SK-N-SH (cell line): ENCODE measurements around the gene COX7A2. TPM values are rescaled to one million over a fixed set of nuclear protein-coding genes. Genes with fewer than 3 reads are reported as not detected.

Experiments used
- CTCF ChIA-PET: fragments of 300-600, 350-600 bp; formaldehyde crosslinking; extraction: SDS; loops from one replicate; lab custom pipeline; 2021; lab: Yijun Ruan, JAX
- POLR2A ChIA-PET: fragments of 350-600 bp; sonication (Branson Sonifier 250); formaldehyde crosslinking; extraction: SDS; loops from one replicate; lab custom pipeline; 2020; ENCODE audit warnings: antibody characterized with exemption, inconsistent platforms; lab: Yijun Ruan, JAX
- DNase-seq: peaks from one replicate; pipeline ENCODE4 v3.0.0; 2012
- H2AFZ ChIP-seq: fragments of 200-600 bp; sonication (generic); 2 replicates; pipeline ENCODE4 v1.8.1; 2016; ENCODE audit warnings: antibody characterized with exemption, mild to moderate bottlenecking, low read depth
- H3F3A ChIP-seq: fragments of 200-600 bp; sonication (generic); replicated peaks from 2 replicates; pipeline ENCODE3; 2016; ENCODE audit warnings: antibody characterized with exemption, mild to moderate bottlenecking; ENCODE audit not compliant: insufficient read depth
- H3K27ac ChIP-seq, 2 experiments: fragments of 200-500 bp in 1 of 2; fragments of 200-600 bp in 1 of 2; sonication (Bioruptor generic) in 1 of 2; sonication (generic), shearing (Covaris generic) in 1 of 2; 2 replicates each; pipeline versions ENCODE4 v1.5.1 to v1.6.1; 2014 to 2016; ENCODE audit warnings: low read depth in 2 of 2, inconsistent platforms in 1 of 2, low read length in 1 of 2, mild to moderate bottlenecking in 1 of 2, mixed read lengths in 1 of 2
- H3K27me3 ChIP-seq: fragments of 200-600 bp; sonication (generic), shearing (Covaris generic); 2 replicates; pipeline ENCODE4 v1.6.1; 2016; ENCODE audit warnings: mixed run types; ENCODE audit not compliant: insufficient read depth
- H3K36me3 ChIP-seq, 2 experiments: fragments of 200-500 bp in 1 of 2; fragments of 200-600 bp in 1 of 2; sonication (Bioruptor generic) in 1 of 2; sonication (generic) in 1 of 2; replicated peaks in 1 of 2; 2 replicates each; pipeline versions ENCODE3 to v1.5.1; 2014 to 2016; ENCODE audit warnings: low read length in 1 of 2, mild to moderate bottlenecking in 1 of 2; ENCODE audit not compliant: insufficient read depth in 2 of 2, control insufficient read depth in 1 of 2
- H3K4me1 ChIP-seq, 2 experiments: fragments of 200-500 bp in 1 of 2; fragments of 200-600 bp in 1 of 2; sonication (Bioruptor generic) in 1 of 2; sonication (generic), shearing (Covaris generic) in 1 of 2; 2 replicates each; pipeline versions ENCODE4 v1.5.1 to v1.6.1; 2014 to 2016; ENCODE audit warnings: low read depth in 1 of 2, low read length in 1 of 2, mixed run types in 1 of 2; ENCODE audit not compliant: insufficient read depth in 2 of 2, control insufficient read depth in 1 of 2
- H3K4me2 ChIP-seq: fragments of 200-600 bp; sonication (generic), shearing (Covaris generic); 2 replicates; pipeline ENCODE4 v1.6.1; 2017; ENCODE audit warnings: mixed run types
- H3K4me3 ChIP-seq, 2 experiments: fragments of 200-500 bp in 1 of 2; fragments of 200-600 bp in 1 of 2; sonication (Bioruptor generic) in 1 of 2; sonication (generic), shearing (Covaris generic) in 1 of 2; 2 replicates each; pipeline versions ENCODE4 v1.5.1 to v1.8.1; 2014 to 2016; ENCODE audit warnings: low read depth in 2 of 2, inconsistent platforms in 1 of 2, low read length in 1 of 2, mild to moderate bottlenecking in 1 of 2, mixed read lengths in 1 of 2, moderate library complexity in 1 of 2
- H3K79me2 ChIP-seq: fragments of 200-600 bp; sonication (generic); 2 replicates; pipeline ENCODE4 v1.8.1; 2017; ENCODE audit warnings: mild to moderate bottlenecking; ENCODE audit not compliant: insufficient read depth
- H3K9ac ChIP-seq: fragments of 200-600 bp; sonication (generic); 2 replicates; pipeline ENCODE4 v1.6.1; 2017; ENCODE audit warnings: mixed run types
- H3K9me2 ChIP-seq: fragments of 200-600 bp; sonication (generic); 2 replicates; pipeline ENCODE4 v1.6.1; 2017; ENCODE audit warnings: mixed run types
- H3K9me3 ChIP-seq: fragments of 200-600 bp; sonication (generic); 2 replicates; pipeline ENCODE4 v1.6.1; 2017; ENCODE audit warnings: mixed run types, mild to moderate bottlenecking, moderate library complexity
- H4K20me1 ChIP-seq: fragments of 200-600 bp; sonication (generic); 2 replicates; pipeline ENCODE4 v1.6.1; 2017; ENCODE audit warnings: mild to moderate bottlenecking, mixed run types; ENCODE audit not compliant: insufficient read depth
- ELF1 ChIP-seq: IDR thresholded peaks from 2 replicates; pipeline ENCODE4 v1.4.0; 2012
- EP300 ChIP-seq, 2 experiments: IDR thresholded peaks; 2 replicates each; pipeline versions ENCODE4 v1.4.0 to v1.6.1; 2012; ENCODE audit warnings: borderline replicate concordance in 1 of 2, low read depth in 1 of 2, low read length in 1 of 2
- FOSL2 ChIP-seq: IDR thresholded peaks from 2 replicates; pipeline ENCODE4 v1.4.0; 2012; ENCODE audit warnings: low read depth, mild to moderate bottlenecking, moderate library complexity, borderline replicate concordance
- FOXJ3 ChIP-seq: sonication (generic); formaldehyde crosslinking; IDR thresholded peaks from 2 replicates; pipeline ENCODE4 v1.5.1; 2020; ENCODE audit warnings: mild to moderate bottlenecking, missing genetic modification reagents
- GABPA ChIP-seq: IDR thresholded peaks from 2 replicates; pipeline ENCODE4 v1.4.0; 2012; ENCODE audit warnings: low read depth, mild to moderate bottlenecking
- JUND ChIP-seq: IDR thresholded peaks from 2 replicates; pipeline ENCODE4 v1.4.0; 2012
- SIN3A ChIP-seq: IDR thresholded peaks from 2 replicates; pipeline ENCODE4 v1.6.1; 2012; ENCODE audit warnings: low read depth, mild to moderate bottlenecking, low read length, moderate library complexity, borderline replicate concordance
- SMC3 ChIP-seq: IDR thresholded peaks from 2 replicates; pipeline ENCODE4 v1.6.1; 2012; ENCODE audit warnings: low read depth, low read length, improper control_type of control experiment
- TEAD4 ChIP-seq: IDR thresholded peaks from 2 replicates; pipeline ENCODE4 v1.4.0; 2012; ENCODE audit warnings: mild to moderate bottlenecking, borderline replicate concordance; ENCODE audit not compliant: insufficient read depth
- polyA plus RNA-seq, 3 experiments: library from polyadenylated mRNA; depleted of rRNA; stranded (reverse); fragments of >200 nt; gene quantifications; 2 replicates each; pipeline ENCODE4 v1.2.3, GENCODE V29; 2012
- TF ChIP-seq, protein P1 (sequence below): IDR thresholded peaks from 2 replicates; pipeline ENCODE4; 2012
- TF ChIP-seq, protein P2 (sequence below): IDR thresholded peaks from 2 replicates; pipeline ENCODE4 v1.4.0; 2012; ENCODE audit warnings: low read depth, borderline replicate concordance
- TF ChIP-seq, protein P3 (sequence below): fragments of 200-600 bp; sonication (generic); IDR thresholded peaks from 2 replicates; pipeline ENCODE4 v1.6.1; 2017; ENCODE audit warnings: antibody characterized with exemption, mild to moderate bottlenecking, moderate library complexity
- TF ChIP-seq, protein P4 (sequence below): IDR thresholded peaks from 2 replicates; pipeline ENCODE4 v1.4.0; 2012; ENCODE audit warnings: low read depth, borderline replicate concordance

COX7A2 gene
- polyA plus RNA-seq, 1 of the 3 experiments (the other 2 are of a cell fraction): 431 TPM

DNA sequence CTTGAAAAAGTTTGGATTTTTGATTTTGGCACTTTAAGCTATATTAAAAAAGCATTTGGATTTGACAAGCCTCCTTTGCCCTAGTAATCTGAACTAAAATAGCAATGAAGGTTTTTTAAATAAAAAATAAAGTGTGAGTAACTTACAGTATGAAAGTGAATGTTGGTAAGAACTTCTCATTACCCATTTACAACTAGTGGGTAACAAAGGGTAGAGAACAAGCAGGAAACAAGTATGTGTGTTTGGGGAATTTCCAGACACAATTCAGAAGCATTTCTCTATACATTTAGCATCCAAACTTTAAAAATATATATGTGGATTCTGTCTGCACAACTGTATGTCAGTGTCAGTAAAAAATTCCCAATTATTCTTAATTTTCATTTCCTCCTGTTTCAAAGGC, 38.1 kb upstream of the COX7A2 start:
- Histone ChIP-seq H4K20me1 (peaks cover 48% of the 10 kb centered on the region), H3K79me2 (peaks cover 91% of the 10 kb centered on the region), H3K27ac (0 out of 4 replicates have a peak overlapping the region, but pooled peaks of 1 of the 2 experiments have one; percentile 5), H3K27me3 (no peaks in the 10 kb centered on the region), H3F3A (peaks cover 9% of the 10 kb centered on the region), H2AFZ (no peak overlapping the region), H3K4me1 (peaks cover 22 to 26% of the 10 kb centered on the region in 2 experiments), H3K36me3 (peaks cover 0 to 8% of the 10 kb centered on the region in 2 experiments), H3K4me2 (peak overlapping the region; percentile 82), H3K9me3 (no peaks in the 10 kb centered on the region), H3K9me2 (no peaks in the 10 kb centered on the region), H3K9ac (peak overlapping the region; percentile 88), H3K4me3 (peak overlapping the region; percentile 55 to 83; a peak in 2 of 4 replicates)
- POLR2A ChIA-PET: no interaction called here
- CTCF ChIA-PET: interaction anchor here (5.9 kb wide), 1 partner anchor 14 kb away, joined by 51 read pairs; no protein-coding TSS in a partner anchor
- no peak for DNase-seq
- TF ChIP-seq FOSL2 (no peak), SIN3A (no peak), SMC3 (no peak), EP300 (IDR thresholded peaks at IDR 0.05; ENCODE audit: borderline replicate concordance in 1 of 2, low read depth in 1 of 2, low read length in 1 of 2) (no peak), GABPA (no peak), JUND (no peak), TEAD4 (no peak), FOXJ3 (CRISPR knock-in tag) (no peak), ELF1 (no peak)
- TF ChIP-seq, protein P1, sequence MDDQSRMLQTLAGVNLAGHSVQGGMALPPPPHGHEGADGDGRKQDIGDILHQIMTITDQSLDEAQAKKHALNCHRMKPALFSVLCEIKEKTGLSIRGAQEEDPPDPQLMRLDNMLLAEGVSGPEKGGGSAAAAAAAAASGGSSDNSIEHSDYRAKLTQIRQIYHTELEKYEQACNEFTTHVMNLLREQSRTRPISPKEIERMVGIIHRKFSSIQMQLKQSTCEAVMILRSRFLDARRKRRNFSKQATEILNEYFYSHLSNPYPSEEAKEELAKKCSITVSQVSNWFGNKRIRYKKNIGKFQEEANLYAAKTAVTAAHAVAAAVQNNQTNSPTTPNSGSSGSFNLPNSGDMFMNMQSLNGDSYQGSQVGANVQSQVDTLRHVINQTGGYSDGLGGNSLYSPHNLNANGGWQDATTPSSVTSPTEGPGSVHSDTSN: no peak
- TF ChIP-seq, protein P2, sequence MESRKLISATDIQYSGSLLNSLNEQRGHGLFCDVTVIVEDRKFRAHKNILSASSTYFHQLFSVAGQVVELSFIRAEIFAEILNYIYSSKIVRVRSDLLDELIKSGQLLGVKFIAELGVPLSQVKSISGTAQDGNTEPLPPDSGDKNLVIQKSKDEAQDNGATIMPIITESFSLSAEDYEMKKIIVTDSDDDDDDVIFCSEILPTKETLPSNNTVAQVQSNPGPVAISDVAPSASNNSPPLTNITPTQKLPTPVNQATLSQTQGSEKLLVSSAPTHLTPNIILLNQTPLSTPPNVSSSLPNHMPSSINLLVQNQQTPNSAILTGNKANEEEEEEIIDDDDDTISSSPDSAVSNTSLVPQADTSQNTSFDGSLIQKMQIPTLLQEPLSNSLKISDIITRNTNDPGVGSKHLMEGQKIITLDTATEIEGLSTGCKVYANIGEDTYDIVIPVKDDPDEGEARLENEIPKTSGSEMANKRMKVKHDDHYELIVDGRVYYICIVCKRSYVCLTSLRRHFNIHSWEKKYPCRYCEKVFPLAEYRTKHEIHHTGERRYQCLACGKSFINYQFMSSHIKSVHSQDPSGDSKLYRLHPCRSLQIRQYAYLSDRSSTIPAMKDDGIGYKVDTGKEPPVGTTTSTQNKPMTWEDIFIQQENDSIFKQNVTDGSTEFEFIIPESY: no peak
- TF ChIP-seq, protein P3, sequence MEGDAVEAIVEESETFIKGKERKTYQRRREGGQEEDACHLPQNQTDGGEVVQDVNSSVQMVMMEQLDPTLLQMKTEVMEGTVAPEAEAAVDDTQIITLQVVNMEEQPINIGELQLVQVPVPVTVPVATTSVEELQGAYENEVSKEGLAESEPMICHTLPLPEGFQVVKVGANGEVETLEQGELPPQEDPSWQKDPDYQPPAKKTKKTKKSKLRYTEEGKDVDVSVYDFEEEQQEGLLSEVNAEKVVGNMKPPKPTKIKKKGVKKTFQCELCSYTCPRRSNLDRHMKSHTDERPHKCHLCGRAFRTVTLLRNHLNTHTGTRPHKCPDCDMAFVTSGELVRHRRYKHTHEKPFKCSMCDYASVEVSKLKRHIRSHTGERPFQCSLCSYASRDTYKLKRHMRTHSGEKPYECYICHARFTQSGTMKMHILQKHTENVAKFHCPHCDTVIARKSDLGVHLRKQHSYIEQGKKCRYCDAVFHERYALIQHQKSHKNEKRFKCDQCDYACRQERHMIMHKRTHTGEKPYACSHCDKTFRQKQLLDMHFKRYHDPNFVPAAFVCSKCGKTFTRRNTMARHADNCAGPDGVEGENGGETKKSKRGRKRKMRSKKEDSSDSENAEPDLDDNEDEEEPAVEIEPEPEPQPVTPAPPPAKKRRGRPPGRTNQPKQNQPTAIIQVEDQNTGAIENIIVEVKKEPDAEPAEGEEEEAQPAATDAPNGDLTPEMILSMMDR: no peak
- TF ChIP-seq, protein P4, sequence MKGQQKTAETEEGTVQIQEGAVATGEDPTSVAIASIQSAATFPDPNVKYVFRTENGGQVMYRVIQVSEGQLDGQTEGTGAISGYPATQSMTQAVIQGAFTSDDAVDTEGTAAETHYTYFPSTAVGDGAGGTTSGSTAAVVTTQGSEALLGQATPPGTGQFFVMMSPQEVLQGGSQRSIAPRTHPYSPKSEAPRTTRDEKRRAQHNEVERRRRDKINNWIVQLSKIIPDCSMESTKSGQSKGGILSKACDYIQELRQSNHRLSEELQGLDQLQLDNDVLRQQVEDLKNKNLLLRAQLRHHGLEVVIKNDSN: no peak
